Gastroesophageal sphincter (tissue), 4 donors: ENCODE data around the gene KRT38. TPM values are rescaled to one million over a fixed set of nuclear protein-coding genes. Genes with fewer than 3 reads are reported as not detected.
"Not testable (repeated sequence)": the region's sequence is repeated elsewhere in the genome, so short reads cannot be mapped to it uniquely, and the experiment has no call there.

Source experiments
- ATAC-seq: fragments of 150-250 bp; one replicate; pipeline ENCODE4 v1.9.1; 2016; ENCODE audit warnings: mild to moderate bottlenecking, moderate library complexity
- H3K27ac ChIP-seq, 4 donors: fragments of 200-600 bp; sonication (generic) in 3 of 4; 1 replicate in 3 of 4; 2 replicates in 1 of 4; pipeline ENCODE4 v1.5.1; 2016 to 2019
- H3K27me3 ChIP-seq: fragments of 200-600 bp; sonication (generic); one replicate; pipeline ENCODE4 v1.5.1; 2019
- H3K36me3 ChIP-seq, 2 donors: fragments of 200-600 bp; sonication (generic); one replicate each; pipeline ENCODE4 v1.5.1; 2019; ENCODE audit warnings: control low read depth in 1 of 2
- H3K4me1 ChIP-seq, 3 donors: fragments of 200-600 bp; sonication (generic); 1 replicate in 2 of 3; 2 replicates in 1 of 3; pipeline ENCODE4 v1.5.1; 2016 to 2019; ENCODE audit warnings: control low read depth in 2 of 3
- H3K4me3 ChIP-seq, 2 donors: fragments of 200-600 bp; sonication (generic); one replicate each; pipeline ENCODE4 v1.5.1; 2019; ENCODE audit warnings: mild to moderate bottlenecking in 1 of 2, moderate library complexity in 1 of 2
- H3K9me3 ChIP-seq, 3 donors: fragments of 200-600 bp; sonication (generic); one replicate each; pipeline ENCODE4 v1.5.1; 2017 to 2019; ENCODE audit warnings: control low read depth in 2 of 3
- CTCF ChIP-seq, 4 experiments: fragments of 200-600 bp in 2 of 4; fragments of 450-650 bp in 2 of 4; sonication (generic) in 1 of 4; IDR thresholded peaks; one replicate each; pipeline ENCODE4 v1.5.1; 2017 to 2019; ENCODE audit warnings: antibody characterized with exemption in 4 of 4, mild to moderate bottlenecking in 2 of 4, moderate library complexity in 2 of 4
- EP300 ChIP-seq: sonication (generic); formaldehyde crosslinking; IDR thresholded peaks from one replicate; pipeline ENCODE4 v1.6.1; 2017; ENCODE audit warnings: antibody characterized with exemption, mild to moderate bottlenecking
- POLR2A ChIP-seq, 2 donors: fragments of 450-650 bp; IDR thresholded peaks; one replicate each; pipeline ENCODE4 v1.6.1; 2017; ENCODE audit warnings: antibody characterized with exemption in 2 of 2, mild to moderate bottlenecking in 2 of 2, moderate library complexity in 1 of 2
- POLR2AphosphoS5 ChIP-seq: sonication (generic); formaldehyde crosslinking; IDR thresholded peaks from one replicate; pipeline ENCODE4 v1.6.1; 2017; ENCODE audit warnings: antibody characterized with exemption
- WGBS, 2 donors: methylation state at CpG; one replicate each; pipeline ENCODE4 v1.1.5; 2018; ENCODE audit warnings: low coverage in 1 of 2; 5-methylcytosine and 5-hydroxymethylcytosine counted together
- total RNA-seq, 4 donors: library from RNA; depleted of rRNA; stranded (reverse); fragments of >200 nt; gene quantifications; one replicate each; pipeline ENCODE4 v1.1.0, GENCODE V29; 2016

KRT38 gene
- total RNA-seq, 4 donors from 2014 or later = not detected

GRCh38 chr17:41403404-41404023 lies 37.3 kb downstream of the KRT38 start:
- peak overlapping the region in 1 of 4 donors; percentile 71 for H3K27ac ChIP-seq
- H3K4me3 ChIP-seq = no peak overlapping the region
- WGBS, 2 donors = 56 to 63% methylated on average over 4 of the region's 4 CpGs
- no peak for TF ChIP-seq EP300
- no peak for TF ChIP-seq POLR2AphosphoS5
- TF ChIP-seq CTCF (IDR thresholded peaks at IDR 0.05) = no peak
- no peak for TF ChIP-seq POLR2A (IDR thresholded peaks at IDR 0.05)
- H3K36me3 ChIP-seq = no peaks in the 10 kb centered on the region
- ATAC-seq = no peak
- no peaks in the 10 kb centered on the region for H3K27me3 ChIP-seq
- peaks cover 0 to 23% (median 3%) of the 10 kb centered on the region in 3 donors for H3K4me1 ChIP-seq
- H3K9me3 ChIP-seq = no peaks in the 10 kb centered on the region

GRCh38 chr17:41402161-41402560 lies 38.6 kb downstream of the KRT38 start:
- 48 to 51% methylated on average over 3 to 5 of the region's 5 CpGs for WGBS, 2 donors
- Histone ChIP-seq H3K4me1 (peaks cover 0 to 23% (median 3%) of the 10 kb centered on the region in 3 donors), H3K36me3 (no peaks in the 10 kb centered on the region), H3K27ac (peak overlapping the region in 1 of 4 donors; percentile 71), H3K4me3 (no peak overlapping the region), H3K27me3 (no peaks in the 10 kb centered on the region), H3K9me3 (no peaks in the 10 kb centered on the region)
- no peak for ATAC-seq
- TF ChIP-seq EP300 (no peak), CTCF (IDR thresholded peaks at IDR 0.05) (no peak), POLR2A (IDR thresholded peaks at IDR 0.05) (no peak), POLR2AphosphoS5 (no peak)

GRCh38 chr17:41396996-41397660 lies 43.7 kb downstream of the KRT38 start, which contains the start of gene KRT31:
Gene KRT31 (minus strand): TSS chr17:41397608. CDS start chr17:41397539, 69 bp downstream.
- H3K4me3 ChIP-seq = no peak within 1 kb of the TSS
- TF ChIP-seq CTCF (IDR thresholded peaks at IDR 0.05) (no peak), POLR2AphosphoS5 (no peak), POLR2A (IDR thresholded peaks at IDR 0.05) (no peak), EP300 (no peak)
- no peak for ATAC-seq
- H3K36me3 ChIP-seq = no peaks in the 10 kb centered on the region
- H3K27ac ChIP-seq = no peak within 1 kb of the TSS
- H3K9me3 ChIP-seq = no peaks in the 10 kb centered on the region
- peaks cover 0 to 4% (median 0%) of the 10 kb centered on the region in 3 donors for H3K4me1 ChIP-seq
- H3K27me3 ChIP-seq = no peaks in the 10 kb centered on the region
- WGBS, 2 donors = 68% methylated on average over 5 of the region's 16 CpGs; no CpG with 5 or more reads in 1 of the 2 donors

GRCh38 chr17:41396340-41396739 lies 44.4 kb downstream of the KRT38 start:
- 83 to 100% methylated on average over 2 to 7 of the region's 7 CpGs for WGBS, 2 donors
- Histone ChIP-seq H3K36me3 (no peaks in the 10 kb centered on the region), H3K4me3 (no peak overlapping the region), H3K9me3 (no peaks in the 10 kb centered on the region), H3K27ac (no peak overlapping the region), H3K27me3 (no peaks in the 10 kb centered on the region), H3K4me1 (no peaks in the 10 kb centered on the region)
- no peak for ATAC-seq
- TF ChIP-seq EP300 (no peak), CTCF (IDR thresholded peaks at IDR 0.05) (no peak), POLR2AphosphoS5 (no peak), POLR2A (IDR thresholded peaks at IDR 0.05) (no peak)

- TF ChIP-seq POLR2AphosphoS5 (no peak), POLR2A (IDR thresholded peaks at IDR 0.05) (no peak), EP300 (no peak), CTCF (IDR thresholded peaks at IDR 0.05) (no peak)
- ATAC-seq = no peak
- Histone ChIP-seq H3K4me3 (no peak overlapping the region), H3K27ac (no peak overlapping the region), H3K4me1 (no peaks in the 10 kb centered on the region), H3K36me3 (no peaks in the 10 kb centered on the region), H3K9me3 (no peaks in the 10 kb centered on the region), H3K27me3 (no peaks in the 10 kb centered on the region)
- no CpG with 5 or more reads among the region's 1 CpG for WGBS, 2 donors
Observed at GRCh38 chr17:41395611-41396010, 45.2 kb downstream of the KRT38 start.

- H3K9me3 ChIP-seq, H3K4me3 ChIP-seq, H3K27ac ChIP-seq, ATAC-seq, H3K36me3 ChIP-seq, H3K27me3 ChIP-seq, H3K4me1 ChIP-seq: not testable (repeated sequence)
- WGBS, 2 donors = 80% methylated on average over 1 of the region's 12 CpGs; no CpG with 5 or more reads in 1 of the 2 donors
Observed at GRCh38 chr17:41395044-41395443, 45.7 kb downstream of the KRT38 start.
